Fibroblast of skin of left quadriceps (primary cell): ENCODE data around the gene STAB2.
A peak's percentile ranks its signal among the peaks of the same experiment; 100 is the strongest.
"Not testable (repeated sequence)": the region's sequence is repeated elsewhere in the genome, so short reads cannot be mapped to it uniquely, and the experiment has no call there.

Experiments
- DNase-seq, 2 experiments: peaks; one replicate each; pipeline ENCODE4 v3.0.0-alpha.2; 2013; ENCODE audit warnings: low read depth in 2 of 2

The STAB2 gene

GRCh38 chr12:103647267-103647666 lies 60.2 kb downstream of the STAB2 start:
- peak; percentile 72 to 75 for DNase-seq

GRCh38 chr12:103652808-103653207 lies 65.7 kb downstream of the STAB2 start:
- DNase-seq: no peak

GRCh38 chr12:103653568-103654173 lies 66.6 kb downstream of the STAB2 start:
- not testable (repeated sequence) for DNase-seq

DNA sequence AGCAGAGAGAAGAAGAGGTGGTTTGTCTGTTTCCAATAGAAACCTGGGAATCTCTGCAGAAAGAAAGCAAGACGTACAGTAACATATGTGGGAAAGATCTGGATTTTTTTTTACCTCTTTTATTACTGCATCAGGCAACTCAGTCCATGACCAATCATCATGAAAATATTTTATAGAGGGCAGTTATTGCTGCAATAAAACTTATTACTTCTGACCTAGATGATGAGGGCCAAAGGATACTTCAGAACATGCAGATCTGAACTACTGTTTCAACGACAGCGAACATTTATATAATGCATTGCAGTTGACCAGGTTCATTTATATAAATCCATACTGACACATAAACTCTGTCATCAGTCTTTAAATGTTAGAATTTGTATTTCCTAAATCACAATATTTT lies 67.7 kb downstream of the STAB2 start:
- no peak for DNase-seq

DNA sequence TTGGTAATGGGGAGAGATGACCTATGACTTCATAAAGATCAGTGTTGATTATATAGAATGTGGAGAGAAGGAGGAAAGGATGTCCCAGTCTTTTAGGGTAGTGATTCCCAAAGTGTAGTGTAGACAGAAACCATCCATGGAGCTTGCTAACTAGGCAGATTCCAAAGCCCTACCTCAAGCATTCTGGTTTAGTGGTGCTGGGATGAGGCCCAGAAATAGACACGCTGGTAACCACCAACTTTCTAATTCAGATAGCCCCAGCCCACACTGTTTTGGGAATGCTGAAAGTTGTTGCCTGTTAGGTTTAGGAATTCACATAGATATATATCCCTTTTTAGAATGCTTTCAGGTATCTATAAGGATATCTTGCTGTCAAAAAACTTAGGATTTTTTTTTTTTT lies 69.2 kb downstream of the STAB2 start:
- no peak for DNase-seq

- no peak for DNase-seq
Measured at GRCh38 chr12:103657331-103657730, 70.3 kb downstream of the STAB2 start.

- no peak for DNase-seq
Measured at GRCh38 chr12:103664626-103665025, 77.6 kb downstream of the STAB2 start.

GRCh38 chr12:103665971-103666370 lies 78.9 kb downstream of the STAB2 start:
- DNase-seq: no peak

- no peak for DNase-seq
Measured at GRCh38 chr12:103667125-103667524, 80.1 kb downstream of the STAB2 start.

DNA sequence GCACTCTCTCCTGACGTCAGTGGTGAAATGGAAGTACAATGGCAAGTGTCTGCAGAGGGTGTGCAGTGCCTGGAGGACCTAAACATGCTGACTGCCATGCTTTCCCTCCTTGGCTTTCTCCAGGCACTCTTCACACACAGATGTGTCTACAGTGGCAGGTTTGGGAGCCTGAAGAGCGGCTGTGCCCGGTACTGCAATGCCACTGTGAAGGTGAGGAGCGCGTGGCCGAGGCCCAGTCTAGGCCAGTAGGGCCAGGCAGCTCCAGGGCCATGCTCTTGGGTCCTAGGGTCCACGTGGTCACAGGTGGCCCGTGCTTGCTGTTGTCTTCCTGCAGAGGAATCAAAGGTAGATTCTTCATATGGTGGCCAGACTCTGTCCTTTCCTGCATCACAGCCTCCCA lies 81.4 kb downstream of the STAB2 start:
- no peak for DNase-seq

- no peak for DNase-seq
Measured at GRCh38 chr12:103671367-103671766, 84.3 kb downstream of the STAB2 start.

DNA sequence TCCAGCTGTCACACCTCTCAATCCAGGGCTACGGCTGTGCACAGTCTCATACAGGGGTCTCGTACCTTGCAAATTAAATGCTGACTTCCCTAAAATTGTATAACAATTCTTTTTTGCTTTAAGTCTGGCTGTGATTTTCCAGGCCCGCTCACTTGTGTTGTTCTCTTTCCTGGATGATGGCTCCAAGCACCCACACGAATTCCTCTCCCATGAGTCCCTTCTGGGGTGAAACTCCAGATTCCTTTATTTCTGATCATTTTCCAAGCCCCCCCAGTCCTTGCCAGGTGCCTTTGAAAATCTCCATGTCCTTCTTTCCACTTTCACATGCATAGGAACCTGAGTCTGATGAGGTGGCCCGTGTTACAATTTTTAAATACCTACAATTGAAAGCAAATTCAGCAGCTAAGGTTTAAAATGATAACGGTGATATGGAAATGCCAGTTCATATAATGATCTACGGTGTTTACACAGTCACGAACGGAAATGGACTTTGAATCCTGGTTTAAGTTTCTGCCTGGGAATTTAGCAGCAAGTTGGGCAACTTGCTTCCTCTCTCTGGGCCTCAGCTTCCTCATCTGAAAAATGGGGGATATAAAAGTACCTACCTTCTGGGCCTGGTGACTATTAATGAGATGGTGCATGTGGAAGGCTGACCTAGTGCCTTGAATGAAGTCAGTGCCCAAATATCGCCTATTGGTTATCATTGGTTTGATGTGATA lies 85.5 kb downstream of the STAB2 start:
- DNase-seq: no peak

DNA sequence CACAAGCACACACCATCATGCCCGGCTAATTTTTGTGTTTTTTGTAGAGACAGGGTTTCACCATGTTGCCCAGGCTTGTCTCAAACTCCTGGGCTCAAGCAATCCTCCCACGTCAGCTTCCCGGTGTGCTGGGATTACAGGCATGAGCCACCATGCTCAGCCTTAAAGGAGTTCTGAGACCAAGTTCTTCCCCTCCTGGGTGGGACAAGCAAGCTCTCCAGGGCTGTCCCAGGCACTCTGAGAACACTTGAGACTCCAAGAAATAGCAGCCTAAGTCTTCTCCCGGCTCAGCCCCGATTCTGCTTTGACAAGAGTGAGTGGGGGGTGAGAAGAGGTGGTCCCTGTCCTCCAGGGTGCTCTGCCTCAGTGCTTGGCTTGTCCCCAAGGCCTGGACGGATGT lies 86.4 kb downstream of the STAB2 start:
- DNase-seq: no peak

GRCh38 chr12:103673891-103674375 lies 86.9 kb downstream of the STAB2 start:
- no peak for DNase-seq

GRCh38 chr12:103676893-103677292 lies 89.8 kb downstream of the STAB2 start:
- DNase-seq: no peak

DNA sequence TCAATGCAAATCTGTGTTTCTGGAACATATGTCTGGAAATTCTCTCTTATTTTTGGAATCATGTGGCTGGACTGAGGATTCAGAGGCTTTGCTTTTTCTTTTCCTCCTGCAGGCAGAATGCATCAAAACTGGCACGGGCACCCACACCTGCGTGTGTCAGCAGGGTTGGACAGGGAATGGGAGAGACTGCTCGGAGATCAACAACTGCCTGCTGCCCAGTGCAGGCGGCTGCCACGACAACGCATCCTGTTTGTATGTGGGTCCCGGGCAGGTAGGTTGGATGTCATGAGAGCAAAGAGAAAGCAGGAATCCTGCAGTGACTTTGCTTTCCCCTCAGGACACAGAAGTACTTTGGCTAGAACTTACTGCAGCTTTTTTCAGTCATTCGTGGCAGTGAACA lies 90.3 kb downstream of the STAB2 start:
- no peak for DNase-seq

GRCh38 chr12:103677905-103678304 lies 90.8 kb downstream of the STAB2 start:
- DNase-seq: no peak

GRCh38 chr12:103679421-103680170 lies 92.5 kb downstream of the STAB2 start:
- DNase-seq: no peak

GRCh38 chr12:103680591-103681141 lies 93.6 kb downstream of the STAB2 start:
- DNase-seq: no peak

- DNase-seq: no peak
Measured at GRCh38 chr12:103686026-103686425, 99.0 kb downstream of the STAB2 start.

- DNase-seq: no peak
Measured at GRCh38 chr12:103687253-103687652, 100.2 kb downstream of the STAB2 start.

GRCh38 chr12:103688376-103689063 lies 101.4 kb downstream of the STAB2 start:
- DNase-seq: no peak
